Naive thymus-derived CD8-positive, alpha-beta T cell (primary cell): ENCODE data around the gene ADAMTS8. TPM values are rescaled to one million over a fixed set of nuclear protein-coding genes. Genes with fewer than 3 reads are reported as not detected.

ENCODE experiments used
- ATAC-seq, 2 donors: fragments of 150-1000 bp; cut with Tn5 transposase in 1 of 2; sonication (Bioruptor Pico), chemical (Tn5 transposase) in 1 of 2; 1 replicate in 1 of 2; 2 replicates in 1 of 2; pipeline ENCODE4 v1.10.0; 2021; ENCODE audit warnings: mild to moderate bottlenecking in 2 of 2, moderate library complexity in 2 of 2
- POLR2A ChIA-PET: fragments of 350-600 bp; sonication (Branson Sonifier 250); formaldehyde crosslinking; loops from one replicate; lab custom pipeline; 2021; ENCODE audit warnings: antibody characterized with exemption; lab: Charles Lee
- DNase-seq, 10 donors: peaks; one replicate each; pipeline versions ENCODE4 v3.0.0 to v3.0.0-alpha.2; 2020 to 2022
- H3K27ac Mint-ChIP-seq, 10 donors: one replicate each; pipeline ENCODE4 v1.8.0; 2020 to 2022; ENCODE audit warnings: mild to moderate bottlenecking in 10 of 10, mixed read lengths in 10 of 10, moderate library complexity in 4 of 10, inconsistent platforms in 1 of 10
- H3K27me3 Mint-ChIP-seq, 5 donors: one replicate each; pipeline ENCODE4 v1.8.0; 2021 to 2022; ENCODE audit warnings: mixed read lengths in 5 of 5
- H3K36me3 Mint-ChIP-seq, 3 donors: one replicate each; pipeline ENCODE4 v1.8.0; 2020 to 2022; ENCODE audit warnings: mixed read lengths in 3 of 3, mild to moderate bottlenecking in 2 of 3, inconsistent platforms in 1 of 3
- H3K4me1 Mint-ChIP-seq, 4 donors: one replicate each; pipeline ENCODE4 v1.8.0; 2021 to 2022; ENCODE audit warnings: mixed read lengths in 4 of 4
- H3K4me3 Mint-ChIP-seq, 10 donors: one replicate each; pipeline ENCODE4 v1.8.0; 2020 to 2022; ENCODE audit warnings: mild to moderate bottlenecking in 10 of 10, mixed read lengths in 10 of 10, moderate library complexity in 6 of 10, inconsistent platforms in 1 of 10
- H3K9me3 Mint-ChIP-seq, 9 donors: one replicate each; pipeline ENCODE4 v1.8.0; 2020 to 2022; ENCODE audit warnings: mixed read lengths in 9 of 9, mild to moderate bottlenecking in 3 of 9, inconsistent platforms in 1 of 9, moderate library complexity in 1 of 9
- polyA plus RNA-seq, 3 donors: library from polyadenylated mRNA; unstranded; fragments of 300-500 nt; fragmentation: Illumina TruSeq; gene quantifications; one replicate each; pipeline ENCODE4 v1.2.3, GENCODE V29; 2021
- total RNA-seq, 8 experiments: library from RNA in 2 of 8; stranded (reverse) in 2 of 8; gene quantifications; one replicate each; pipeline ENCODE4 v1.2.3 and lab custom pipeline; 2021 to 2026

Gene ADAMTS8
- total and polyA plus RNA-seq, 5 experiments from 2014 or later: not detected

DNA sequence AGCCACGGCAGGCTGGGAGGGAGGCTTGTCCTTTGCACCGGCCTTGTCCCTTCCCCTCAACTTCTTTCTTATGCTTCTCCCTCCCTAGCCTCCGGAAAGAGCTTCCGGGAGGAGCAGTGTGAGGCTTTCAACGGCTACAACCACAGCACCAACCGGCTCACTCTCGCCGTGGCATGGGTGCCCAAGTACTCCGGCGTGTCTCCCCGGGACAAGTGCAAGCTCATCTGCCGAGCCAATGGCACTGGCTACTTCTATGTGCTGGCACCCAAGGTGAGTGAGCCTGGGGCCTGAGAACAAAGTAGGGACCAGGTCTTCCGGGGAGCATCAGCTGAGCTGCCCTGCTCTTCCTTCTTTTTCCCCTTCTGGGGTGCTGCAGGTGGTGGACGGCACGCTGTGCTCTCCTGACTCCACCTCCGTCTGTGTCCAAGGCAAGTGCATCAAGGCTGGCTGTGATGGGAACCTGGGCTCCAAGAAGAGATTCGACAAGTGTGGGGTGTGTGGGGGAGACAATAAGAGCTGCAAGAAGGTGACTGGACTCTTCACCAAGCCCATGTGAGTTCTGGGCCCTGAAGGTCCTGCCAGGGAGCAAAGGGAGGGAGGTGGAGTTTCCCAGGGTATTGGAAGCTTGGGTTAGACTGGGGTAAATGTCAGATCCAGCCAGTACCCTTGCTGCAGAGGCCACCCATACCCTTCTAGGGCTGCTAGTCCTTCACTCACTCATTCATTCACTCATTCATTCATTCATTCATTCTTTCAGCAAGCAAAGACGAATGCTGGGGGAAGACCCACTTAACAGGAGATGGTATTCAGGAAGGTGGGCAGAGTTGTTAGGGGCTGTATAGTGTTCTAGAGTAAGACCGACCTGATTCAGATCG lies 42.7 kb upstream of the ADAMTS8 start:
- Mint-ChIP-seq H3K4me3 (no peak overlapping the region), H3K4me1 (no peaks in the 10 kb centered on the region), H3K36me3 (no peaks in the 10 kb centered on the region), H3K27ac (no peak overlapping the region), H3K9me3 (no peaks in the 10 kb centered on the region), H3K27me3 (no peaks in the 10 kb centered on the region)
- POLR2A ChIA-PET: no interaction called here
- DNase-seq: no peak
- ATAC-seq: no peak

DNA sequence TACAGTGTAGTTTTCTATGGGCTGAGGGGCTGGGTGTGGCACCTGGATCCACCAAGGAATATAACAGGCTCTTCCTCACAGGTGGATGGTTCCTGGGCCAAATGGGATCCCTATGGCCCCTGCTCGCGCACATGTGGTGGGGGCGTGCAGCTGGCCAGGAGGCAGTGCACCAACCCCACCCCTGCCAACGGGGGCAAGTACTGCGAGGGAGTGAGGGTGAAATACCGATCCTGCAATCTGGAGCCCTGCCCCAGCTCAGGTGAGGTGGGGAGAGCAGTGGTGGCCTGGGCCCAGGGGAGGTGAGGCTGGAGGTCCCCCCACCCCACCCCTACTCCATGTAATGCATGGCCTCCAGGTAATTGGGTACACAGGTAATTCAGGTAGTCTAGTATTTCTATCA lies 40.8 kb upstream of the ADAMTS8 start:
- no peaks in the 10 kb centered on the region for H3K27me3 Mint-ChIP-seq

DNA sequence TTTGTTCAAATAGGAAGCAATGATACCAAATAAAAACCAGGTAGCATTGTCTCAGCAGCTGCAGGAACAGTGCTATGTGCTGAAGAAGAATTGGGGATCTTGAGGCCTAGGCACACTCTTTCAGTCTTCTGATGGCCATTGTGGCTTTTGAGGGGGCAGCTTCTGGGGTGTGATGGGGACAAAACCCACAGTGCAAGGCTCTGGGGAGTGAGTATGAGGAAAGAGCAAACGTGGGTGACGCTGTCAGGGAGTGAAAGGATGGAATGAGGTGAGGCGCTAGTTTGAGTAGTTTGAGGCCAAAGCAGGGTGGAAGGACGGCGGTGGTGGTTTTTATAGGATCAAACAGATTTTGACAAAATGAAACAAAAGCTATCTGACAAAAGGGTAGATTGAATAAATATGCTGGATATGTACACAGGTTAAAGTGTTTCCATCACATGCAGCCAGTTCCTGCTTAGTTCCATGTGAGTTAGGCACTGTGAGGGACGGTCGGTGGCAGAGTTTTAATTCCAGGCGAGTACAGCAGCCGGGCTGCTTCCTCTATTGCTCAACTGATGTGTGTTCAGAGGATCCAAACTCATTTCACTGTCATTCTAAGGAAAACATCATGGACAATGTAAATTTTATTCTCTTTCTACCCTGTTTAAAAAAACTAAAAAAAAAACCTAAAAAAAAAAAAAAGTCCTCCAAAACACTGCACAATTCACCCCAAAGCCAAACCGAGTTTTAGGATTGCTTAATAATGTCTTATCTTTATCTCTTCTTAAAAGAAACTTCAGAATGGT lies 38.9 kb upstream of the ADAMTS8 start:
- DNase-seq: no peak
- Mint-ChIP-seq H3K27me3 (peaks cover 0 to under 1% (median 0%) of the 10 kb centered on the region in 5 donors), H3K4me1 (no peaks in the 10 kb centered on the region), H3K27ac (no peak overlapping the region), H3K4me3 (no peak overlapping the region), H3K9me3 (no peaks in the 10 kb centered on the region), H3K36me3 (no peaks in the 10 kb centered on the region)
- POLR2A ChIA-PET: interaction anchor here (0.6 kb wide), 1 partner anchor 52 kb away, joined by 3 read pairs; no protein-coding TSS in a partner anchor
- no peak for ATAC-seq

More for the DNA sequence above, 40.8 kb upstream of the ADAMTS8 start:
- H3K4me1 Mint-ChIP-seq: no peaks in the 10 kb centered on the region
- H3K27ac Mint-ChIP-seq: no peak overlapping the region
- no peak for ATAC-seq
- H3K36me3 Mint-ChIP-seq: no peaks in the 10 kb centered on the region
- H3K4me3 Mint-ChIP-seq: no peak overlapping the region
- no peak for DNase-seq
- POLR2A ChIA-PET: no interaction called here
- H3K9me3 Mint-ChIP-seq: no peaks in the 10 kb centered on the region

DNA sequence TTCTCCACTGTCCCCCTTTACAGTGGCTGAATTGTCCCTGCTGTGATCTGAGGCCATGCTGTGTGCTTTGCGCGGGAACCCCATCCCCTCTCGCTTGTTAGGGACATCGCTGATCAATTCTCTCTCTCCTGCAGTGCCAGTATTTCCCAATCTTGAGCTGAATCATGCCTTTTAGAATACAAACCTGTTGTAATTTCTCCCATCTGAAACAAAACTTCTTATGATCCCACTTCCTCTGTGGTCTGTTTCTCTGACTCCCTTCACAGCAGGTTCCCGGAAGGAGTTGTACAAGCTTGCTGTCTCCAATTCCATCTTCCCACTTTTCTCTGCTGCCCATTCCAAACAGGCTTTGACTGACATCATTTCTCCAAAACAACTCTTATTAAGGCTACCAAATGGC lies 36.9 kb upstream of the ADAMTS8 start:
- POLR2A ChIA-PET: no interaction called here
- H3K36me3 Mint-ChIP-seq: no peaks in the 10 kb centered on the region
- H3K27me3 Mint-ChIP-seq: peaks cover 0 to 10% (median 2%) of the 10 kb centered on the region in 5 donors
- no peaks in the 10 kb centered on the region for H3K4me1 Mint-ChIP-seq
- DNase-seq (no peak), ATAC-seq (no peak)
- H3K4me3 Mint-ChIP-seq: no peak overlapping the region
- no peaks in the 10 kb centered on the region for H3K9me3 Mint-ChIP-seq
- no peak overlapping the region for H3K27ac Mint-ChIP-seq

DNA sequence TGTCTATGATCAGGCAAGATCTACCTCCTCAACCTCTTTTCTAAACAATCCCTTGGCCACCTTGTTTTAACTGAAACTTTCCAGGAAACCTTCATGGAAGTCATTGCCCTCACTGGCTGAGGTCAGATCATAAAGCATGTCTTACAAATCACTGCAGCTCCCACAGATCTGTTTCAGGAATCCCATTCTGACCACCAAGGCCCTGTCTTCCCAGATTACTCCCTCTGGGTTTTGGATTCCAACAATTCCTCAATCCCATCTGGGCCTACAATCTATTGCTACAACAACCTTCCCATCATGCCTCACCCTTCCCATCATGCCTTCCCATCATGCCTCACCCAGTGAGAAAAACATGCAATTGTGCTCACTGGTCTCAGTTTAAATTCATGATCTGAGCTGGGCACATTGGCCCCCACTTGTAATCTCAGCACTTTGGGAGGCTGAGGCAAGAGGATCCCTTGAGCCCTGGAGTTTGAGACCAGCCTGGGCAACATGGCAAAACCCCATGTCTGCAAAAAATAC lies 35.9 kb upstream of the ADAMTS8 start:
- Mint-ChIP-seq H3K4me3 (no peak overlapping the region), H3K27ac (no peak overlapping the region), H3K9me3 (no peaks in the 10 kb centered on the region), H3K27me3 (peaks cover 0 to 11% (median 2%) of the 10 kb centered on the region in 5 donors), H3K36me3 (no peaks in the 10 kb centered on the region), H3K4me1 (no peaks in the 10 kb centered on the region)
- POLR2A ChIA-PET: no interaction called here
- ATAC-seq (no peak), DNase-seq (no peak)

DNA sequence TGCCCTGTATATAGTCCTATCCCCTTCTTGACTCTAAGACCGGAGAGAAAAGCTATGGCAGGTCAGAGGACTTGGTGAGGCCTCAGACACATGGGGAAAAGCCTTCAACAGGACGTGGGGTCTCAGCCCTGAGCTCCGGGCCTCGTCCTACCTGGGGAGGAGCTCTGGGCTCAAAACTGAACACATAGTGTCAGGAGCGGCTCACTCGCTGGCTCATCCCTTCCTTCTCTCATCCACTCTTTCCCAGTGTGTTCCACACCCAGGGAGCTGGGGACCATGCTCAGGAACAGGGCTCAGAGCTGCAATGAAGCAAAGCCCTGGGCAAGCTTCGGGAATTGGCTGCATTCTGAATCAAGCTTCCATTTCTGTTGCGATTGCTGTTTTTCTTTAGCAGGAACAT lies 34.5 kb upstream of the ADAMTS8 start:
- no peaks in the 10 kb centered on the region for H3K4me1 Mint-ChIP-seq
- POLR2A ChIA-PET: no interaction called here
- H3K4me3 Mint-ChIP-seq: no peak overlapping the region
- H3K36me3 Mint-ChIP-seq: no peaks in the 10 kb centered on the region
- H3K27ac Mint-ChIP-seq: no peak overlapping the region
- ATAC-seq (no peak), DNase-seq (no peak)
- H3K27me3 Mint-ChIP-seq: peaks cover 0 to 11% (median 2%) of the 10 kb centered on the region in 5 donors
- H3K9me3 Mint-ChIP-seq: no peaks in the 10 kb centered on the region

DNA sequence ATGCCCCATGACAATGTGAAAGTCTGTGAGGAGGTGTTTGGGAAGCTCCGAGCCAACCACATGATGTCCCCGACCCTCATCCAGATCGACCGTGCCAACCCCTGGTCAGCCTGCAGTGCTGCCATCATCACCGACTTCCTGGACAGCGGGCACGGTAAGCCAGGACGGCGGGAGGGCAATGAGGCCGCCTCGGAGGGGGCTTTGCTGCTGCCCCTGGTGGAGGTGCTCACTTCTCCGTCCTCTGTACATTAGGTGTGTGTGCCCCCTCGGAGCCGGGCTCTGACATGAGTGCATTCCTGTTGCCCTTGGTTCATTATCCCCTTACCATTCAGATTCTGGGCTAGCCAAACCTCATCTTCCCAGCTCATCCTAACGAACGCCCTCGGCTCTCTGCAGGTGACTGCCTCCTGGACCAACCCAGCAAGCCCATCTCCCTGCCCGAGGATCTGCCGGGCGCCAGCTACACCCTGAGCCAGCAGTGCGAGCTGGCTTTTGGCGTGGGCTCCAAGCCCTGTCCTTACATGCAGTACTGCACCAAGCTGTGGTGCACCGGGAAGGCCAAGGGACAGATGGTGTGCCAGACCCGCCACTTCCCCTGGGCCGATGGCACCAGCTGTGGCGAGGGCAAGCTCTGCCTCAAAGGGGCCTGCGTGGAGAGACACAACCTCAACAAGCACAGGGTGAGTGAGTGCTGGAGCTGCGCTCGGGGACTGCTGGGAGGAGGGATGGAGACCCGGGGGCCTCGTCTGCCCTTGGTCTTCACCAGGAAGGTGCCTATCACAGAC lies 33.9 kb upstream of the ADAMTS8 start:
- peaks cover 0 to 11% (median 2%) of the 10 kb centered on the region in 5 donors for H3K27me3 Mint-ChIP-seq
- ATAC-seq: no peak
- no peak overlapping the region for H3K4me3 Mint-ChIP-seq
- POLR2A ChIA-PET: no interaction called here
- no peaks in the 10 kb centered on the region for H3K4me1 Mint-ChIP-seq
- H3K36me3 Mint-ChIP-seq: no peaks in the 10 kb centered on the region
- DNase-seq: no peak
- no peaks in the 10 kb centered on the region for H3K9me3 Mint-ChIP-seq
- peak overlapping the region in 1 of 10 donors; percentile 71 for H3K27ac Mint-ChIP-seq

DNA sequence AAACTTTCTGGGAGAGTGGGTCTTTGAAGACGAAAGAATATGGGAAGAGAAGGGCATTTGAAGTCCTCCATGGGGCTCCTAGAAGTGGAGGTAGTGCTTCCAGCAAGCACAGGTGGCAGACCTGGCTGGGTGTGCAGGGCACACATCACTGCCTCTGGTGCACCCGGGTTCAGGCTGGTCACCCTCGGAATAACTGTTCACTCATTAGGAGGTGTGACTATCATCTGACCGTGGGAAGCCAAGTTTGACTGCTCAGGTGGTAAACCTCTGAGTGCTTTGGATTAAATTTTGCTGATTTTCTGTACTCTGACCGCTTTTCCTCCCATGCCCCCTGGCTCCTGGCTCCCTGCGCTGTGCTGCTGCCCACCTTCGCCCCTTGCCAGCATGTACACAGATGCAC lies 31.1 kb upstream of the ADAMTS8 start:
- ATAC-seq (no peak), DNase-seq (no peak)
- Mint-ChIP-seq H3K9me3 (no peaks in the 10 kb centered on the region), H3K27me3 (peaks cover 0 to 11% (median 8%) of the 10 kb centered on the region in 5 donors), H3K4me3 (no peak overlapping the region), H3K27ac (no peak overlapping the region), H3K4me1 (no peaks in the 10 kb centered on the region), H3K36me3 (no peaks in the 10 kb centered on the region)
- POLR2A ChIA-PET: no interaction called here

DNA sequence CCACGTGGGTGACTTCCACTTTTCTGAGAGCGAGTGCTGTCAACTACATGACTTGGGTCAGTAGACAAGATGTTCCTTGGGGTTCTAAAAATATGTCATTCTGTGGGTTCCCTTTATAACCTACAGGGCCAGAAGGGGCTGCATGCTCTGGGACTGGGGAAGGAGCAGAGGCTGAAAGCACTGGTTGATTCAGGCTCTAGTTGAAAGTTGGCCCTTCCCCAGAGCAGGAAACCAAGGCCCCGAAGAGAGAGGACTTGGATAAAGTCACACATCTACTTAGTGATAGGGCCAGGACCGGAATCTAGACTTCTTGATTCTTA lies 30.0 kb upstream of the ADAMTS8 start:
- H3K27me3 Mint-ChIP-seq: peaks cover 0 to 21% (median 12%) of the 10 kb centered on the region in 5 donors
- H3K4me1 Mint-ChIP-seq: no peaks in the 10 kb centered on the region
- H3K9me3 Mint-ChIP-seq: no peaks in the 10 kb centered on the region
- DNase-seq (no peak), ATAC-seq (no peak)
- H3K27ac Mint-ChIP-seq: no peak overlapping the region
- no peak overlapping the region for H3K4me3 Mint-ChIP-seq
- POLR2A ChIA-PET: no interaction called here
- H3K36me3 Mint-ChIP-seq: no peaks in the 10 kb centered on the region

DNA sequence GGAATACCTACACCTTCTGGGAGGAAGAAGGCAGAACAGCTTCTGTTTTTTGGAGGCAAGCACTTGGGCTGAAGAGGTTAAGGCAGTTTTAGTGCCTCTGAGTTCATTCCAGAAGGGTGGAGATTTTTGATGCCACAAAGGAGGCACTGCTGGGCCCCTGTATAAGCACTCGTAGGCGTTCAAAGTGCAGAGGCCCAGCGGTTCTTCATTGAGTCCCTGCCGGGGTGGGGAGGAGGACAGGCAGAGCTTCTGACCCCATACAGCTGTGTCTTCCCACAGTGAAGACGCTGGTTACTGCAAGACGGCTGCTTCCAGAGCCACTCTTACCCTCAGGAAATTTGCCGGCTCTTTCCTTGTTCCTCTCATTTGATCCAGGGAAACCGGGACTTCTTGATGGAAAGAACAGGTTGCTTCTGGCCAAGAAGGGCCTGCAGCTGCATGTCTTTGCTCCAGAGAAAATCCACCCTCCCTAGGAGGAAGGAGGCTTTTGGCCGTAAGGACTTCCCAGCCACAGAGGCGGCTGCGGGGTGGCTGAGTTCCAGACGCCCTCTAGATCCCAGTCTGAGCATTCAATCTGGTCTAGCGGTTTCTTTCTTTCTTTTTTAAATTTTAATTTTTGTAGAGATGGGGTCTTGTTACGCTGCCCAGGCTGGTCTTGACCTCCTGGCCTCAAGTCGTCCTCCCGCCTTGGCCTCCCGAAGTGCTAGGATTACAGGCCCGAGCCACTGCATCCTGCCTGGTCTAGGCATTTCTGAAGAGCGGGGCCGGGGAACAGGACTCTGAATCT lies 29.4 kb upstream of the ADAMTS8 start:
- no peaks in the 10 kb centered on the region for H3K36me3 Mint-ChIP-seq
- POLR2A ChIA-PET: no interaction called here
- peaks cover 0 to 26% (median 14%) of the 10 kb centered on the region in 5 donors for H3K27me3 Mint-ChIP-seq
- no peak overlapping the region for H3K27ac Mint-ChIP-seq
- H3K4me3 Mint-ChIP-seq: no peak overlapping the region
- no peaks in the 10 kb centered on the region for H3K4me1 Mint-ChIP-seq
- H3K9me3 Mint-ChIP-seq: no peaks in the 10 kb centered on the region
- no peak for DNase-seq
- ATAC-seq: no peak

DNA sequence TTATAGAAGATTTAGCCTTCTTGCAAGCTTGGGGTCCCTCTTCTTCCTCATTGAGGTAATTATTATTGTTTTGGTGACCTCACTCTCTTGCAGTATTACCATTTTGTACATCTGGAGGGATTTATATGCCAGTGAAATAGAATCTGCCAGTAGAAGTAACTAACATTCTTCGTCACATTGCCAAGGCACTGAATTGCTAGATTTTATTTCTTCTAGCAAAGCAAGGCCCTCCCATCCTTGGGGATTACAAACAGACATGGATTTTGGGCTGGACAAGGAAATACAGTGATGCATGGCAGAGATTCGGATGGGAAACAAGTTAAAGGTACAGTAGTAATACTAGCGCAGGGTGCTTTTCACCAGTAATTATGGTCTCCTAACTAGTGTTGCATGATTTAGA lies 27.9 kb upstream of the ADAMTS8 start:
- DNase-seq (no peak), ATAC-seq (no peak)
- no peaks in the 10 kb centered on the region for H3K36me3 Mint-ChIP-seq
- no peak overlapping the region for H3K27ac Mint-ChIP-seq
- H3K4me3 Mint-ChIP-seq: no peak overlapping the region
- H3K9me3 Mint-ChIP-seq: no peaks in the 10 kb centered on the region
- POLR2A ChIA-PET: no interaction called here
- peaks cover 0 to 37% (median 13%) of the 10 kb centered on the region in 5 donors for H3K27me3 Mint-ChIP-seq
- H3K4me1 Mint-ChIP-seq: no peaks in the 10 kb centered on the region

DNA sequence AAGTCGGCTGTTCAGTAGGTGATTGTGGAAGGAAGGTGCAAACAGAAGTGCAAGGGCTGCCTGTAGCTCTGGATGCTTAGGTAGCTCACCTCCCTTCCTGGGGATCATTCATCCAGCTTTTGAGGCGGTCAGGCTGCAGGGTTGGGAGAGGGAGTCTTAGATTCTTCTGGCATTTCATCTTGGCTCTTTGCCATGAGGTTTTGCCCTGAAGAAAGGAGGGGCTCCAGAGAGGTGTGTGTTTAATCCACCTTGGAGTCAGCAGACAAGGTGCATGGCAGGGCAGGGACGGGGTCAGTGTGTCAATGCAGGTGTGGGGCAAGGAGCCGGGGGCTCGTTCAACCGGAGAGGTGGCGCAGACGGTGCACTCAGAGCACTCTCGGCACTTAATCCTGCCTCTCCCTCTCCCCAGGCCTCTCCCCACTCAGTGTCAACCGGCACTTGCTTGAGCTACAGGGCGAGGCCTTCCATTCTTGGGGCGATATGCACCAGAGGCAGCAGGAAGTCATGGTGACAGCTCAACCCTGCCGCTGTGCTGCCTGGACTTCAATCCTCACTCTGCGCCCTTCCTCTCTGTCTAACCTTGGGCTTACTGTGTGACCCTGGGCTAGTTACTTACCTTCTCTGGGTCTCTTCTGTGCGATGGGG lies 27.2 kb upstream of the ADAMTS8 start:
- Mint-ChIP-seq H3K27me3 (peaks cover 0 to 38% (median 19%) of the 10 kb centered on the region in 5 donors), H3K4me1 (no peaks in the 10 kb centered on the region), H3K36me3 (no peaks in the 10 kb centered on the region), H3K9me3 (no peaks in the 10 kb centered on the region), H3K27ac (peak overlapping the region in 1 of 10 donors; percentile 58), H3K4me3 (no peak overlapping the region)
- DNase-seq: no peak
- no peak for ATAC-seq
- POLR2A ChIA-PET: no interaction called here
